ENCODE data around the gene IRGC. TPM values are rescaled to one million over a fixed set of nuclear protein-coding genes. Genes with fewer than 3 reads are reported as not detected.

The IRGC gene
- total and polyA plus RNA-seq, 9 of the 15 experiments (the other 6 are each of a cell fraction or from before 2014, with no cell fraction given), result not detected

- TF ChIP-seq POU5F1 (IDR thresholded peaks at IDR 0.05; ENCODE audit: borderline replicate concordance, low read depth, low read length, partially characterized antibody) (no peak), PHB (CRISPR knock-in tag; IDR thresholded peaks at IDR 0.05) (peak; percentile 36; the same call in 1 of the 2 replicates), ZEB2 (IDR thresholded peaks at IDR 0.05) (no peak), ZFX (CRISPR knock-in tag; IDR thresholded peaks at IDR 0.05) (peak; percentile 91), E2F6 (IDR thresholded peaks at IDR 0.05; ENCODE audit: borderline replicate concordance in 1 of 2, extremely low read depth in 1 of 2, insufficient read depth in 1 of 2, insufficient read length in 1 of 2, low read depth in 1 of 2, low read length in 1 of 2, poor library complexity in 1 of 2, severe bottlenecking in 1 of 2) (peak; percentile 89 to 99), ZBTB34 (CRISPR knock-in tag; IDR thresholded peaks at IDR 0.05) (no peak), KDM2B (CRISPR knock-in tag; IDR thresholded peaks at IDR 0.05) (no peak), ARID1B (IDR thresholded peaks at IDR 0.05) (no peak), ZNF197 (CRISPR knock-in tag; IDR thresholded peaks at IDR 0.05; ENCODE audit: low read depth) (no peak), RREB1 (CRISPR knock-in tag; IDR thresholded peaks at IDR 0.05) (0 out of 2 replicates have a peak, but pooled peaks have one; percentile 28), GABPA (tag; conservative IDR thresholded peaks at IDR 0.05; ENCODE audit: low read depth) (0 out of 2 replicates have a peak, but pooled peaks have one; percentile 32), CHCHD3 (CRISPR knock-in tag; IDR thresholded peaks at IDR 0.05) (no peak), ZNF655 (CRISPR knock-in tag; IDR thresholded peaks at IDR 0.05) (no peak), MEF2D (tag; conservative IDR thresholded peaks at IDR 0.05; ENCODE audit: low read depth) (peak; percentile 29; the same call in 1 of the 2 replicates), ZNF639 (CRISPR knock-in tag; conservative IDR thresholded peaks at IDR 0.05 in 1 of 2, IDR thresholded peaks at IDR 0.05 in 1 of 2) (no peak), HLTF (IDR thresholded peaks at IDR 0.05) (no peak; the same call in 1 of the 2 replicates)
Observed at GRCh38 chr19:43755256-43755801, 39.5 kb downstream of the IRGC start (continued).

Measured in K562 (cell line).